GM11168 (cell line): ENCODE measurements around the gene SORCS2.

Experiments
- in situ Hi-C: fragments of 300-500 bp; cut with MboI; formaldehyde crosslinking; loops from one replicate; pipeline ENCODE4 v1.12.0; 2022; ENCODE audit warnings: low sequenced_read_pairs; ENCODE audit not compliant: unreplicated experiment

The SORCS2 gene

GRCh38 chr4:7428261-7429068, 236.1 kb downstream of the SORCS2 start:
- in situ Hi-C loops: no loop called here

GRCh38 chr4:7429069-7429416, 236.7 kb downstream of the SORCS2 start:
- in situ Hi-C loops: no loop called here

DNA sequence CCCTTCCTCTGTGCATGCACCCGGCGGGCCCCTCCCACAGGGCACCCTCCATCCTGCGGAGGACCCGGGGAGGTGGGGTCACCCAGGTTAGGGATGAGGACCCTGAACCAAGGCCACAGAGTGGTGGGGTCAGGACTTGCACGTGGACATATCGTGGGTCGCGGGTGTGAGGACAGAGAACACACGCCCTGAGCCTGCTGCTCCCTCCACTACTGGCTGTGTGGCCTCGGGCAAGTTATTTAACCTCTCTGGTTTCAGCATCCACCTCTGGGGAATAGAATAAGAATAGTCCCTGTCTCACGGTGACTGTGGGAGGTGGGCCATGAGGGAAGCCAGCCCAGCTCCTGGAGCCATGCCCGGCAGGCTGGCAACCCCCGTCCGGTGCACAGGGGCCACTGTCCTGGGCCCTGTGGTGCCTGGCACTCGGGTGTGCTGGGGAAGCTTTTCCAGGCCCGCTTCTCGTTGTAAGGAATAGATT, 237.3 kb downstream of the SORCS2 start:
- in situ Hi-C loops: no loop called here

DNA sequence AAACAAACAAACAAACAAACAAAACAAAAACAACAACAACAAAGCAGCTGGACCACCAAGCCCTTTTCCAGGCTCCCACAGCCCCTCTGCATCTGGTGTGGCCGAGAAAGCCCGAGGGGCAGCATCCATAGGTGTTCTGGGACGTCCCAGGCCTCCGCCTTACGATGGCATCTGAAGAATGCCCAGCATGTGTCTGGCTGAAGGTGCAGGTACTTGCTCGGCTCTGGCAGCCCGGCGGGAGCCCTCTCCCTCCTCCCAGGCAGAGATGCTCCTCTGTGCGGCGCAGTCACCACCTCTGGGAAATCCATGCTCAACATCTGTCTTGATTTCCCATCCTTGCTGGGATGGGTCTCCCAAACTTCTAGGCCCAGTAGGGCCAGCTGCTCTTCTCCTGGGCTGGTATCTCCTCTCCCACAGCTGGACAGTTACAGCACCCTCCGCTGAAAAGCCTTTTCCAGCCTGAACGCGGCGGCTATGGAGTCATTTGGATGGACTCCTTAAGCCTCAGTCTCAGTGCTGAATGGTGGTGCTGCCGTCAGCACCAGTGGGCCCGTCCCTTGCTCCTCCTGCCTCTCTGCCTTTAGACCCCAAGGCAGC, 238.1 kb downstream of the SORCS2 start:
- in situ Hi-C loops: no loop called here

DNA sequence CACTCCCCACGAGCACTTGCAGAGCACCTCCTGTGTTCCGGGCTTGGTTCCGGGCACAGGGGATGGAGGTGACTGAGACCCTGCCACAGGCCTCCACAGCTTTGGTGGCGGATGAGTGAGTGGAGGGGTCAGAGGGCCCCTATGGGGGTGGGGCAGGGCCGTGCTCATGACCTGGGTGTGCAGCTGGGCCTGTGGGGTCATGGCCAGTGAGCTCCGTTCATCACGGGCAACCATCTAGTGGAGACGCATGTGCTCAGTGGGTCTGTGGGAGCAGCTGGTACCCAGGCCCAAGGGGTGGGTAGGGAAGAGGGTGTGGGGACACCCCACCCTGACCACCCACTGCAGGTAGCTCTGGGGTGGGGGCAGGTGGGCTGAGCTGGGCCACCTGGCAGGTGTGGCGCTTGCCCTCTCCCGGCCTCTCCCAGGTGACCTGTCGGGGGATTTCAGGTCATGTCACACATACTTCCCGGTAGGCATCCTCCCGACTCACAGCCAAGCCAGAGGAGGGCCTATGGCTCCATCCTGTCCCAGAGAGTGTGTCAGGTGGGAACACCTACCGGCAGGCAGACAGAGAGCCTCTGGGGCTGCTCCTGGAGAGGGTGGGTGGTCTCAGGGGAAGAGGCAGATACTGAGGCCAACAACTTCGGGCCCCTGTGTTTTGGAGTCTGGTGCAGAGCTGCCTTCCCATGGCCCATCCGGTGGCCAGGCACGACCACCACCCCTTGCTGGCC, 238.8 kb downstream of the SORCS2 start:
- in situ Hi-C loops: no loop called here

DNA sequence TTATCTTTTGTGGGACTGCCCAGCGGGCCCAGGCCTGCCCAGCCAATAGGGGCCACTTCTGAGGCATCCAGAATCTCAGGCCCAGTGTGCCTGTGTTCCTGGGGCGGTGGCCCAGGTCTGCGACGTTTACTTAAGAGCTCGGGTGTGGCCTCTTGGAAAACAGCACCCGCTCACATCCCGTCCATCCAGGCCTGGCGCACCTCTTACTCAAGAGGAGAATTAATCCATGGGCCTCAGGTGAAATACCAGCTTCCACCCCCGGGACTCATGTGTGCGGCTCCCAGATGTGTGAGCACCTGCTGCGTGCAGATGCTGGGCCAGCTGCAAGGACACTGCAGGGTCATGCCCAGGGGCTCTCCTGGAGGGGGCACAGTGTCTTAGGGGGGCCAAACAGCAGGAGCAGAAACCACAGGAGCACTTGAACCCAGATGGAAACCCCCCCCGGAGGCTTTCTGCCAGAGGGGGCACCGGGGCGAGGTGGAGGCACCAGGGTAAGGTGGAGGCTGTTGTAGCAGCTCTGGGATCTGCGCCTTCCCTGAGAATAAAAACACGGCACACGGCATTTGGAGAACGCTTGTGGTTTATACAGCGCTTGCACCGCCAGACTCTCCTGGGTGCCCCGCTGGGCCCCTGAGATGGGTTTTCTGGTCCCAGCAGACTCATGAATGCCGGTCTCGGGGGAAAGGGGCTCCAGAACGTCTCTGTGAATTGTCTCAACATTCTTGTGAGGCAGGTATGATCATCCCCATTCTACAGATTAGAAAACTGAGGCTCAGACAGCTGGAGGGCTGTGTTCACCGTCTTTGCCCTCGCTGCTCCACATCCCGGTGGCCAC, 239.6 kb downstream of the SORCS2 start:
- in situ Hi-C loops: no loop called here

DNA sequence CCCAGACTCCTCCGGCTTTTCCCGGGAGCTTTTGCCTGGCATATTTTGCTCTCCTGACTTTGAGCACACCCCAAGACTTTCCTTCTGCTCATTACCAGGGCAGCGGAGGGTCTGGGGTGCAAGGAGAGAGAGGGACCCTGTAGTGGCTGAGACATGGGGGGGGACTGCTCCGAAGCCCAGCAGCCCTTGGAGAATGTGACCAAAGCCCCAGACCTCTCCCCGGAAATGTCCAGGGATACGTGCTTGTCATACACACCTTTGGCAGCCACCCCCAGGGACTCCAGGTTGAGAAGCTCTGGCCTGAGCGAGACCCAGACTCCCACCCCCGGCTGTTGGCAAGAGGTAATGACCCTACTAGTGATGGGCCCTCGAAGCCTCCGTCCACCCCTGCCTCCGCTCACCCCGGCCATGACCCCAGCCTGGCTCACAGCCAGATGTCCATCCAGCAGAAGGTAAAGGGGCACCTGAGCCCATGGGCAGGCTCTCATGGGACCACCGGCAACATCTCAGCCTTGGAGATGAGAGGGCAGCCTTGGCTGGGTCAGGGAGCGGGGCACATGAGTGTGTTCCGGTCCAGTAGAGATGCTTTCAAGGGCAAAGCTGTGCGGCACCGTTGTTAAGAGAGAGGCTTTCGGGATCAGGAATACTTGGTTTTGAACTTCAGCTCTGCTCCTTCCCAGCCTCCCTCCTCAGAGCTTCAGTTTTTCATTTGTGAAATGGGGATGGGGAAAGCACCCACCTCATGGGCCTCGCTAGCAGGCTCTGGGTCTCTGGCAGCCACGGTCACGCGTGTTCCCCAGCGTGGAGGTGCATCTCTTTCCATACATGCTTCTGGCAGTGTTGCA, 240.4 kb downstream of the SORCS2 start:
- in situ Hi-C loops: no loop called here

DNA sequence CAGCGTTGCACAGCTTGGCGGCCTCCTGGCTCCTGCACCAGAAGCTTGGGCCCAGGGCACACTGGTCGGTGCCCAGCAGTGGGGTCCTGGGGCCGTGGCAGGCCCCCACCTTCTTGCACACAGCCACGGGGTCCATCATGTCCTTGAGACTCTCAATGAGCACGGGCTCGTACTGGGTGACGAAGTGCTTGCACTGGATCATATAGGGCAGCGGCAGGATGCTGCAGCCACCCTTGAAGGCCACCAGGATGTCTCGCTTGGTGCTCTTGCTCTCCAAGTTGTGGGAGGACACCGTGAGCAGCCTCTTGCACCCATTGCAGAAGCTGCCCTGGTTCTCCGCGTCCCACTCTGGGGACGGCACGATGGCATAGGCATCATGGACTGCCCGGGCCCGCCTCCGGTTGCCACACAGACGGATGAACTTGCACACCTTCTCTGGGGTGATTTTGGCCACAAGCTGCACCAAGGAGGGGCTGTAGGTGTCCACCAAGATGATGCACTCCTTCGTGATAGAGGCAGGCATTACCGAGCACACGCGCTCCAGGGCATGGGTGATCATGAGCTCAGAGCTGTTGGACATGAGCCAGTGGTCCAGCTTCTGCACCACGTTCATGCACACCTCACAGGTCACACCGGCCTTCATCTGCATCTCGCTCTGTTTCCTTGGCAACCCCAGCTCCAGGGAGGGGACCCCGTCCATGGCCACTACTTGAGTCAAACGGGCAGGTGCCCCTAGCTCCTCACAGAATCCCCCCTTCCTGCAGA, 241.2 kb downstream of the SORCS2 start:
- in situ Hi-C loops: no loop called here

DNA sequence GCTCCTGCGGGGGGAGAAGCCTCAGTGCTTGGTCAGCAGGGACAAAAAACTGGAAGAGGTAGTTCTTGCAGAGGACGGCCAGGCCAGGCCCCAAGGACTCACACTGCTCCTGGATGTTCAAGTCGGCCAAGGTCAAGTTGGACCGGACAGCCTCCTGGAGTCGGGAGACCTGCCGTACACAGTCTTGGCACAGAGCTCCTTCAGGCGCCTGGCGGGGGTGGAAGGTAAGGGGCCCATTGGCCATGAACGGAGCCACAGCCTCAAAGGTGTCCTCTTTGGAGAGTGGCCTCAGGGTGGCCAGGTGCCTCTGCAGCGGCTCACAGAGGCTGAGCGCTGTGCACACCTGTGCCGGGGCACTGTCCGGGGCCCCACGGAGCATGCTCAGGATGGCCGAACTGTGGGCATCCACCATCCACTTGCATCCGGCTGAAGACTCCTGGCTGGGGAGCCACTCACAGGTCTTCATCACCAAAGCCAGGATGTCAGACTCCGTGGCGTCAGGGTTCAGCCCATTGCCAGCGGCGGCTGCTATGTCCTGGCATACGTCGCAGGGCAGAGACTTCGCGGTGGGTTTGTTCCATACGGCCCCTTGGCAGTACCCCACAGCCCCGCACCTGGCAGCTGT, 241.9 kb downstream of the SORCS2 start:
- in situ Hi-C loops: no loop called here

- in situ Hi-C loops: no loop called here
These were observed 242.4 kb downstream of the SORCS2 start, which contains the start of gene PSAPL1 for GRCh38 chr4:7434766-7435150. PSAPL1 (minus strand) TSS chr4:7434930; CDS start chr4:7434879, 51 bp downstream.

GRCh38 chr4:7435471-7436061, 243.2 kb downstream of the SORCS2 start:
- in situ Hi-C loops: no loop called here

GRCh38 chr4:7436256-7436655, 243.9 kb downstream of the SORCS2 start:
- in situ Hi-C loops: no loop called here

- in situ Hi-C loops: no loop called here
These were observed 247.4 kb downstream of the SORCS2 start for GRCh38 chr4:7439699-7440098.

DNA sequence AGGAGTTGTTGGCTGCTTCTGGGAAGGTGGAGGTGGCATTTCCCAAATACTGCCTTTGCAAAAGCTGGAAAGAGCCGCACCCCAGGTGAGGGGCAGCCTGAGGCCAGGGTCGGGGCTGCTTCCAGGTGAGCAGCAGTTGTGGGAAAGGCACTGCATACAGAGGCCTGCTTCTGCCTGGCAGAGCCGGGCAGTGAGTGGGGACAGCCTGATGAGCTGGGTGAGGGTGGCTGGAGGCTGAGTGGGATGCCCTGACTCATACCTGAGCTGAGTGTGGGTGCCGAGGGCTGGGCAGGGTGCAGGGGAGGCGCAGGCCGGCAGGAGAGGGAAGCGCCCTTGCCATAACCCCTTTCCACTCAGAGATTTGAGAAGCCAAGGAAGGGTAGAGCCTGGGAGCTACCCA, 248.9 kb downstream of the SORCS2 start:
- in situ Hi-C loops: no loop called here

- in situ Hi-C loops: no loop called here
These were observed 250.3 kb downstream of the SORCS2 start for GRCh38 chr4:7442574-7443162.

DNA sequence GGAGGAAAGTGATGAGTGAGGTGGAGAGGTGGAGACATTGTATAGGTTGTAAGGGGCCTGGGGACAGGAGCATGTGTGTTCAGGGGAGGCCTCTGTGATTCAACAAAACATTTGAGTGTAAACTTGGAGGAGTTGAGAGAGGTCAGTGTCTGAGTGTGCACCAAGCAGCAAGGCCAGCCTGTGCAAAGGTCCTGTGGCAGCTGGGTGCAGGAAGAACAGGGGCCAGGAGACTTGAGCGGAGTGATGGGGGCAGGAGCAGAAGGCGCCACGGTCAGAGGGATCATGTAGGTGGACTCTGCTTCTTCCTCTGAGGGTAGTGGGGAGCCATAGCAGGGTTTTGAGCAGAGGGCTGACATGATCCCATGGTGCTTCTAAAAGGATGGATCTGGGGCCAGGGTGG, 252.0 kb downstream of the SORCS2 start:
- in situ Hi-C loops: no loop called here

- in situ Hi-C loops: no loop called here
These were observed 252.4 kb downstream of the SORCS2 start for GRCh38 chr4:7444731-7445130.

DNA sequence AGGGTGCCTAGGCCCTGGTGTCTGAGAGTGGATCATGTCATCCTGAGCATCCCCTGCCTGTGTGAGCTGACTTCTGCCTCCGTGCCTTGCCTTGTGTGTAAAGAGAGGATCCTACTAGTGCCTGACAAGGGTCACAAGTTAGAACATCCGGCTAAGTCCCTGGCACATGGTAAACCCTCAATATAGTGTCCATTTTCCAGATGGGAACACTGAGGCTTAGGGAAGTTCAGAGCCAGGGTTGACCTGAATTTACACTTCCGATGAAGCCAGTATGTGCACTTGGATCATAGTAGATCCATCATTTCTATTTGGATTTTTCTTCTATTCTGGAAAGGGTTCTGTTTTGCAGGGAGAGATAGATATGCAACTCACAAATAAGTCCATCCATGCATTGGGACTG, 254.9 kb downstream of the SORCS2 start:
- in situ Hi-C loops: no loop called here
